HepG2 (cell line): ENCODE results near the gene APOA1. TPM values are rescaled to one million over a fixed set of nuclear protein-coding genes. Genes with fewer than 3 reads are reported as not detected.

Experiments used
- ARID4A ChIP-seq: sonication (generic); formaldehyde crosslinking; IDR thresholded peaks from 2 replicates; pipeline ENCODE4 v1.5.0; 2020; ENCODE audit warnings: mild to moderate bottlenecking, missing genetic modification reagents, borderline replicate concordance
- ATF5 ChIP-seq: sonication (generic); formaldehyde crosslinking; IDR thresholded peaks from 2 replicates; pipeline ENCODE4 v1.4.0; 2020; ENCODE audit warnings: mild to moderate bottlenecking, low read depth, missing genetic modification reagents
- GABPA ChIP-seq, 2 experiments: IDR thresholded peaks; 2 replicates each; pipeline ENCODE4 v1.6.1; 2011 to 2016; ENCODE audit warnings: low read depth in 2 of 2, low read length in 1 of 2, missing biosample characterization in 1 of 2, missing genetic modification characterization in 1 of 2
- HNF1A ChIP-seq, 2 experiments: sonication (generic) in 1 of 2; formaldehyde crosslinking in 1 of 2; IDR thresholded peaks; 2 replicates each; pipeline versions ENCODE4 v1.4.0 to v1.6.1; 2016 to 2020; ENCODE audit warnings: borderline replicate concordance in 1 of 2, low read depth in 1 of 2, mild to moderate bottlenecking in 1 of 2, missing genetic modification reagents in 1 of 2
- KAT2B ChIP-seq: fragments of 150-350 bp; IDR thresholded peaks from 2 replicates; pipeline ENCODE4 v1.6.1; 2014; ENCODE audit warnings: low read depth, low read length, borderline replicate concordance
- KLF12 ChIP-seq: sonication (generic); formaldehyde crosslinking; IDR thresholded peaks from 2 replicates; pipeline ENCODE4 v1.4.0; 2020; ENCODE audit warnings: missing genetic modification reagents, borderline replicate concordance
- NFE2 ChIP-seq: sonication (generic); formaldehyde crosslinking; IDR thresholded peaks from 2 replicates; pipeline ENCODE4 v1.4.0; 2020; ENCODE audit warnings: missing genetic modification reagents
- RBFOX2 ChIP-seq: fragments of 200-400 bp; formaldehyde crosslinking; IDR thresholded peaks from 2 replicates; pipeline ENCODE4 v1.6.1; 2017; ENCODE audit warnings: low read depth, mild to moderate bottlenecking, low read length
- SRF ChIP-seq: IDR thresholded peaks from 2 replicates; pipeline ENCODE4 v1.6.1; 2011; ENCODE audit warnings: mild to moderate bottlenecking, low read depth, low read length, moderate library complexity
- SRSF1 ChIP-seq: fragments of 200-400 bp; formaldehyde crosslinking; optimal IDR thresholded peaks from 2 replicates; pipeline ENCODE3; 2017; ENCODE audit warnings: mild to moderate bottlenecking, low read depth, low read length, moderate library complexity
- SRSF9 ChIP-seq: fragments of 200-400 bp; formaldehyde crosslinking; IDR thresholded peaks from 2 replicates; pipeline ENCODE4 v1.6.1; 2018; ENCODE audit warnings: borderline replicate concordance, mild to moderate bottlenecking, low read depth, low read length; ENCODE audit not compliant: insufficient read depth, poor library complexity, severe bottlenecking
- WIZ ChIP-seq: sonication (generic); formaldehyde crosslinking; IDR thresholded peaks from 2 replicates; pipeline ENCODE4 v1.5.1; 2020; ENCODE audit warnings: mild to moderate bottlenecking, missing genetic modification reagents
- ZKSCAN8 ChIP-seq: IDR thresholded peaks from 2 replicates; pipeline ENCODE4 v1.6.1; 2016; ENCODE audit warnings: borderline replicate concordance, missing genetic modification reagents, missing compliant biosample characterization
- ZNF430 ChIP-seq: sonication (generic); formaldehyde crosslinking; IDR thresholded peaks from 2 replicates; pipeline ENCODE4 v1.9.0; 2021; ENCODE audit warnings: mild to moderate bottlenecking, missing genetic modification reagents
- ZNF501 ChIP-seq: sonication (generic); formaldehyde crosslinking; IDR thresholded peaks from 2 replicates; pipeline ENCODE4 v1.5.1; 2020; ENCODE audit warnings: mild to moderate bottlenecking, moderate library complexity, missing genetic modification reagents
- ZNF558 ChIP-seq: sonication (generic); formaldehyde crosslinking; IDR thresholded peaks from 2 replicates; pipeline ENCODE4 v1.9.0; 2022; ENCODE audit warnings: mild to moderate bottlenecking, missing genetic modification reagents, borderline replicate concordance
- ZNF883 ChIP-seq: sonication (generic); formaldehyde crosslinking; IDR thresholded peaks from 2 replicates; pipeline ENCODE4 v1.5.1; 2020; ENCODE audit warnings: mild to moderate bottlenecking, missing genetic modification reagents; ENCODE audit errors: not compliant biosample characterization
- ZSCAN25 ChIP-seq: sonication (generic); formaldehyde crosslinking; IDR thresholded peaks from 2 replicates; pipeline ENCODE4 v1.8.0; 2022; ENCODE audit warnings: mild to moderate bottlenecking, missing genetic modification reagents
- polyA plus RNA-seq, 8 experiments: library from polyadenylated mRNA; depleted of rRNA in 3 of 8; stranded (reverse) in 7 of 8; unstranded in 1 of 8; fragments of >200 nt; fragmentation: Illumina TruSeq in 4 of 8; extraction: Trizol in 4 of 8; gene quantifications; 2 replicates each; pipeline versions ENCODE4 v1.2.1 to v1.2.3, GENCODE V29; 2011 to 2016; ENCODE audit warnings: low read depth in 4 of 8, missing spikeins in 1 of 8, mixed read lengths in 1 of 8; ENCODE audit not compliant: insufficient read depth in 1 of 8
- total RNA-seq, 5 experiments: library from RNA; depleted of rRNA; stranded (reverse); fragments of >200 nt; fragmentation: Illumina TruSeq; extraction: Trizol; gene quantifications; 2 replicates each; pipeline ENCODE4 v1.2.3, GENCODE V29; 2016; ENCODE audit warnings: low read depth in 1 of 5

The APOA1 gene
- total and polyA plus RNA-seq, 2 of the 13 experiments (the other 11 are each of a cell fraction or from before 2014, with no cell fraction given) = 1,973 to 5,485 TPM

- TF ChIP-seq HNF1A (IDR thresholded peaks at IDR 0.05; ENCODE audit: low read depth) (peak; percentile 66), HNF1A (CRISPR knock-in tag; IDR thresholded peaks at IDR 0.05; ENCODE audit: borderline replicate concordance) (peak; percentile 87), KLF12 (CRISPR knock-in tag) (peak; percentile 73; the same call in 1 of the 2 replicates), ZNF501 (CRISPR knock-in tag) (peak; percentile 50; the same call in 1 of the 2 replicates), WIZ (CRISPR knock-in tag) (no peak), SRSF1 (no peak), SRSF9 (no peak), ZSCAN25 (CRISPR knock-in tag) (peak; percentile 98), ATF5 (CRISPR knock-in tag) (0 out of 2 replicates have a peak, but pooled peaks have one; percentile 37), ZNF430 (CRISPR knock-in tag) (peak; percentile 89; the same call in 1 of the 2 replicates), GABPA (IDR thresholded peaks at IDR 0.05; ENCODE audit: low read depth, low read length) (no peak), GABPA (CRISPR knock-in tag; IDR thresholded peaks at IDR 0.05; ENCODE audit: low read depth) (no peak), ZKSCAN8 (CRISPR knock-in tag) (peak; percentile 96; the same call in 1 of the 2 replicates), ZNF883 (CRISPR knock-in tag) (no peak), ZNF558 (no peak), RBFOX2 (peak; percentile 58), ARID4A (CRISPR knock-in tag) (peak; percentile 87; the same call in 1 of the 2 replicates), NFE2 (CRISPR knock-in tag) (no peak), KAT2B (no peak), SRF (no peak)
Observed at GRCh38 chr11:116832350-116833290, 4.8 kb downstream of the APOA1 start (continued).
